GM18870 (cell line): ENCODE results near the gene TMEFF1.
"Not testable (repeated sequence)": the region's sequence is repeated elsewhere in the genome, so short reads cannot be mapped to it uniquely, and the experiment has no call there.

Experiments
- ATAC-seq: cut with Tn5 transposase; IDR thresholded peaks from one replicate; pipeline ENCODE4 v1.9.1; 2021; ENCODE audit warnings: moderate library complexity; ENCODE audit not compliant: unreplicated experiment

Gene TMEFF1

DNA sequence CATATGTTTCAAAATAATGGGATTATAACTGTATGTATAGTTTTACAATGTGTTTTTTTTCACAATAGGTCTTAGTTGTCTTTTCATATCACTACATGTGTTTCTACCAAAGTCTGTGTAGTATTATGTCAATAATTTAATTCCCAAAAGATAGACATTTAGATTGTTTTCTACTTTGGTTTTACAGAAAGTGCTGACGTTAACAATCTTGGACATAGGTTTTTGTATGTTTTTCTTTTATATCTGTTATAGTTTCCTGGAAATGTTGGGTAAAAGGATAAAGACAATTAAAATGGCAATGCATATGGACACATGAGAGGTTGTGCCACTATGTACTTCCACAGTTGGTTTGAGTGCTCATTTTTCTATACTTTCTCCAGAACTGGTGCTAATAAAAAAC is 15.2 kb downstream of the TMEFF1 start:
- no peak for ATAC-seq

DNA sequence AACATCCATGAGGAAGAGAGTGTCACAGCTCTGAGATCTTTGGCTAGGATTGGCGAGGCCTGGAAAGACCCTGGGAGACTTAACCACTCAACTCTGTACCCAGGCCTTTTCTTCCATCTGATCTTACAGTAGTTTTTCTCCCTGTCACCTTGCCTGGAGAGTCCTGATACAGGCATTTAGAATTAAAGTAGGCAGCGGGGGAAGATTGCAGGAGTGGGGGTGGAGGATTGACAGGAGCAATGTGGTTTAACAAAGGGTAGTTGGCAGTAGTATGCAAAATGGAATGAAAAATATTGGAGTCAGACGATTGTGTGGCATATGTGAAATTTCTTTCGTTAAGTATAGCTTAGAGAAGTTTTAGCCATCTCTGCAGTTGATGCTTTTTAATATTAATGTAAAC is 16.9 kb downstream of the TMEFF1 start:
- no peak for ATAC-seq

DNA sequence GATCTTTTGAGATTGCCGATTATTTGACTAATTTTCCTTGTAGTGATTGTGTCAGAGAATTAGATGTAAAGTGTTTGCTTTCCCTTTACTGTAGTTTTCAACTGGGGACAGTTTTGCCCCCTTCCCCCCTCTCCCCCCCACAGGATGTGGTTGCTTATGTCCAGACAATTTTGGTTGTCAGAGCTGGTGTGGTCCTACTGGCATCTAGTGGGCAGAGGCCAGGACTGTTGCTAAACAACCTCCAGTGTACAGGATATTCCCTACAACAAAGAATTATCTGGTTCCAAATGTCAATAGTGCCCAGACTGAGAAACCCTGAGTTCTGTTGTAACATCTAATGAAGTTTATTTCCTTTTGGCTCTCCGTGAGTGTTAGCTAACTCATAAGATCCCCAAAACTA is 20.0 kb downstream of the TMEFF1 start:
- no peak for ATAC-seq

DNA sequence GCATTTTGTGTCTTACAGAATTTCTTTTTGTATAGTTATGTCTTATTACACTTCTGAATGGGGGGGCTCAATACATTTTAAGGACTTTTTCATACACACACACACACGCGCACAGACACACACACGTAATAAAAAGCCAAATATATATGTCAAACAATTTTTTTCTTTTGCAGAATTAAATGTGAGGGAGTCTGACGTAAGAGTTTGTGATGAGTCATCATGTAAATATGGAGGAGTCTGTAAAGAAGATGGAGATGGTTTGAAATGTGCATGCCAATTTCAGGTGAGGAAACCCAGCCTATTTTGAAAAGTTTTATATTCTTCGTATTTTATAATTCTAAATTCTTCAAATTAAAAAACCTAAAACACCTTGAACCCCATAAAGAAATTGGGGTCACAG is 25.6 kb downstream of the TMEFF1 start:
- ATAC-seq: no peak

DNA sequence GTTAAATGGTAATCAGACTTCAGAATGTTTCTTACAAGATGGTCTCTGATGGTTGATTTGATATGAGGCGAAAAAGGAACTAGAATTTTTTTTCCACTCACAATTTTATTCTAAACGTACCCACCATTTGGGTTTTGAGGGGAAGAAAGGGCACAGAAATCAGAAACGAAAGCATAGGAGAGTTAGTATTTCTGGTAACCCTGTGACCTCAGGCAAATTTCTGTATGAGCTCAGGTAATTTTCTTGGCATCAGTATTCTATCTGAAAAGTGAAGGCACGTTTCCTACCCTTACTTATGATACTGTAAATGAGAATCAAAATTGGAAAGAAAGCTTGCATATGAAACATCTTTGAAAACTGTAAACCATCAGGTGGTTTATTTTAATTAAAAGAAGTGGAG is 26.5 kb downstream of the TMEFF1 start:
- no peak for ATAC-seq

DNA sequence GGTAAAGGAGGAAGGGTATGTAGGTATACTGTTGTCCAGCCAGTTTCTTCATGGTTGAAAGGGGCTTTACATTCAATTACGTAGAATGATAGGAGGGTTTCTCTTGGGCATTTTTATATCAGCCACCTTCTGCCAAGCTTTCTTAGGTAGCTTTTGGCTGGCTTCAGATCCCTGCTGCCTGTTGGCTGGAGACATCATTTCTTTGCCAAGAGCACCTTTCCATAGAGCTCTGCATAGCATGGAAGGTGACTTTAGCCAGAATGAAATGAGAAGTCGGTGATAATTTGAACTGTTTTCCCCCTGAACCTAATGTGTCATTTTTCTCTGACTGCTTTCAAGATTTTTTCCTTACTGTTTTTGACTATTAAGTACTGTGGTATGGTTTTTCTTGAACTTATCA is 26.9 kb downstream of the TMEFF1 start:
- ATAC-seq: no peak

DNA sequence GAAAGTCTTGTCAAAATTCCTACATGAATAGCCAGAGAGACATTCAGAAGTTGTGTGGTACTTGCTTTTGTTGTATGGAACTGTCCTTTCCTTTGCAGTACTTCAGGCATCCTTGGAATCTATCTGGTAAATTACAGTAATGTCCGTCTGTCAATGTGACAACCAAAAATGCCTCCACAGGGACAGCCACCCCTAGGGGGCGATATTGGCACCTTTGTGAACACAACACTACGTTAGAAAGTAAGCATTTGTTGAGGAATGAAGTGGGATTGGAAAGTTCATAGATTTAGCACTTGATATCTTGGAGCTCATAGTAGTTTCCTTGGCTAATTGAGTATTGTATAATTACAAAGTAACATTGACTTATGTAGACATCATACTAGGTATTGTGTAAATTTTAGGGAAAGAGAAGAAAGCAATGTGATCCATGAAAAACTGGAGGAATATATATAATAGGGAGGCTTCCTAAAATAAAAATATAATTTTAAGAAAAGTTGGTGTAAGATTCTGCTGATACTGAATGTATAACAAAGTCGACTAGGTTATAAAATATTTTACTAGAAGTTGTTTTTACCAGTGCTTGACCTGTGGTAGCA is 32.7 kb downstream of the TMEFF1 start:
- ATAC-seq: peak; percentile 66

DNA sequence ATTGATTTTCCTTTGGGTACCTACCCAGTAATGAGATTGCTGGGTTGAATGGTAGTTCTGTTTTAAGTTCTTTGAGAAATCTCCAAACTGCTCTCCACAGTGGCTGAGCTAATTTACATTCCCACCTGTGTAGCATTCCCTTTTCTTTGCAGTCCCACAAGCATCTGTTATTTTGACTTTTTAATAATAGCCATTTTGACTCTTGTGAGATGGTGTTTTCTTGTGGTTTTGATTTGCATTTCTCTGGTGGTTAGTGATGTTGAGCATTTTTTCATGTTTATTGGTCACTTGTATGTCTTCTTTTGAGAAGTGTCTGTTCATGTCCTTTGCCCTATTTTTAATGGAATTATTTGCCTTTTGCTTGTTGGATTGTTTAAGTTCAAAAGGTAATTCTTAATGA is 34.4 kb downstream of the TMEFF1 start:
- peak; percentile 65 for ATAC-seq

DNA sequence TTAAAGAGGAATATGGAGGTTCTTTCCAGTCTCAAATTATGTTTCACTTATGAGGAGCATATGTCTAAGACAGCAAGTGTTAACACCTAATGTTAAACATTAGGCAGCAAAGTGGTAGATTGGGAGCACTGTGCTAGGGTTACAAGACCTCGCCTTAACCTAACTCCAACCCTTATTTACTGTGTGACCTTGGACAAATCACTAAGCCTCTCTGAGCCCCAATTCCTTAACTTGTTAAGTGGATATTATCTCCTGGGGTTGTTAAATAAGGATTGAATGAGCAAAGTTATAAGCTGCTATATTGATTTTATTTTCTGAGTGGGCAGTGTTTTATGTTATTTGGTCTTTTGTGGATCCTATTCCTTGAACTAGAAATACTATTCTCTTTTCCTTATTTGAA is 38.3 kb downstream of the TMEFF1 start:
- no peak for ATAC-seq

DNA sequence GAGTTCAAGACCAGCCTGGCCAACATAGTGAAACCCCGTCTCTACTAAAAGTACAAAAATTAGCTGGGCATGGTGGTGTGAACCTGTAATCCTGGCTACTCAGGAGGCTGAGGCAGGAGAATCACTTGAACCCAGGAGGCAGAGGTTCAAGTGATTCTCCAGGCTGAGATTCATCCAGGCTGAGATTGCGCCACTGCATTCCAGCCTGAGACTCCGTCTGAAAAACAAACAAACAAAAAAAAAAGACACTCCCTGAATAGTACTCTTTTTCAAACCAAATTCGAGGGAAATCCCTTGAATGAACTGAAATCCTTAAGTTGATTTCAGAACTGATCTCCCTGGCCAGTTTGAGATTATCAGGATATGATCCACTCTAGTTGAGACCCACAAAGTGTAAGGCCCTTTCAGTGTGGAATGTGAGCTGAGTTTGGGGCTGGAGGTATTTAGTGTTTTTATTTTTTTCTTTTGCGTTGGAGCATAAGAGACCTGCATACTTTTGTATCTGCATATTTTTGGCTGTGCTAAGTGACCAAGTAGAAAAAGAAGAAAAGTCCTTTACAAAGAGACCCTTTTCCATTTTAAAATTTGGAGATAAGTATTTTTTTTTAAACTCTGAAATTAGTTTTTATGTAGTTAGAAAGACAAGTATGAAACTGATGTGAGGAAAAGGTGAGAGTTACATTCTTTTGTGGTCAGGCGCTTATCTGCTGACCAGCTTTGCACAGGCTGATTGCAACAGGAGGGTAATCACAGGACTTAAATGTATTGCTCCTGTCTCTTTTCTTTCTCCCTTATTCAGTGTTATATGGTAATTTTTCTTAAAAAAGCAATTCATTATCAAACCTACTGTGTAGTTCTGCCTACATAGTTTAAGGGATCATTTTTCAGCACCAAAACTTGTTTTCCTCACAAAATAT is 42.9 kb downstream of the TMEFF1 start:
- no peak for ATAC-seq

DNA sequence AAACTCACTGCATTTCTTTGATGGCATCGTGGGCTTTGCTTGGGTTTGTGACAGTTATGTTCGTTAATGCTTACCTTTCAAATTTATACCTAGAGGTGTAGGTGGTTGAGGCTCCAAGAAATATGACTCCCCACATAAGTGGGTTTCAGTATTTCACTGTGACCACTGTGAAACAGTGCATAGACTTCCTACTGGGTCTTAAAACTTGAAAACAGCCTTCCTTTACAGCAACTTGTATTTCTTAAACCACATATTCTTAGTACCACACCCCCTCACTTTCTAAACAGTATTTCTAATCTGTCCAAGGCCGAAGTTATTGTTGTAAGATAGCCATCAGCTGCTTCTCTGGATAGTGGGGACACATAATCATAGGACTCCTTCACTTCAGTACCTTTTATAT is 48.3 kb downstream of the TMEFF1 start:
- no peak for ATAC-seq

DNA sequence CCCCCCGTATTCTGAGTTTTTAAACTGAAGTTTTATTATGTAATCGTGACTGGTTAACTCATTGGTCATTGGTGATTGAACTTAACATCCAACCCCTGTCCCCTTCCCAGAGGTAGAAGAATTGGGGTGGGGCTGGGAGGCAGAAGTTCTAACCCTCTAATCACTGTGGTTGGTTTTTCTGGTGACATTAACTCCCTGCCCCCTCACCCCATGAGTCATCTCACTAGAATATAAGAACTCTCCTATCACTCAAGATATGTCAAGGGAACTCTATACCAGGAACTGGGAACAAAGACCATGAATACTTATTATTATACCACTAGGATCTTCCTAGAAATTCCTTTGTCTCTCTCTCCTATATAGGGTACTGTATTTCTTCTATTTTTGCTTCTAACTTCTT is 52.6 kb downstream of the TMEFF1 start:
- ATAC-seq: no peak

DNA sequence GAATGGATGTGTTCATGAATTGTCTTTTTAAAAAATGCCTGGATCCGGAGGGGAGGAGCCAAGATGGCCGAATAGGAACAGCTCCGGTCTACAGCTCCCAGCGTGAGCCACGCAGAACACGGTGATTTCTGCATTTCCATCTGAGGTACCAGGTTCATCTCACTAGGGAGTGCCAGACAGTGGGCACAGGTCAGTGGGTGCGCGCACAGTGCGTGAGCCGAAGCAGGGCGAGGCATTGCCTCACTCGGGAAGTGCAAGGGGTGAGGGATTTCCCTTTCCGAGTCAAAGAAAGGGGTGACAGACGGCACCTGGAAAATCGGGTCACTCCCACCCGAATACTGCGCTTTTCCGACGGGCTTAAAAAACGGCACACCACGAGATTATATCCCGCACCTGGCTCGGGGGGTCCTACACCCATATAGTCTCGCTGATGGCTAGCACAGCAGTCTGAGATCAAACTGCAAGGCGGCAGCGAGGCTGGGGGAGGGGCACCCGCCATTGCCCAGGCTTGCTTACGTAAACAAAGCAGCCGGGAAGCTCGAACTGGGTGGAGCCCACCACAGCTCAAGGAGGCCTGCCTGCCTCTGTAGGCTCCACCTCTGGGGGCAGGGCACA is 54.3 kb downstream of the TMEFF1 start:
- ATAC-seq: not testable (repeated sequence)

DNA sequence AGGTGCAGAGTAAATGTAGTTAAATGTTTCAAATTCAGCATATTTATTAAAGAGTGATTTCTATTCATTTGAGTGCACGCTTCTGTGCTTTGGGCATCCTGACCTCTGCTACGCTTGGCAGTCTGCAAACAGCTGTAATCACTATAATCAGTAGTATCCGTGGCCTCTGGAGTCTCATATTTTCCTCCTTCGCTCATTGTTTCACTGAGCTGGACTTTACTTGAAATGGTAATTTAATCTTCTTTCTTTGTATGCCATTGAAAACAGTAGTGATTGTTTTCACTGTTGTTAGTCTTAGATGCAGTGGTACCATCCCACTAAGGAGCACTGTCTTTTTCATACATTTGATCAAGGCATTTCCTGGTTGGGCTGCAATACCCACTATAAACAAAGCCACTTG is 61.5 kb downstream of the TMEFF1 start:
- no peak for ATAC-seq

DNA sequence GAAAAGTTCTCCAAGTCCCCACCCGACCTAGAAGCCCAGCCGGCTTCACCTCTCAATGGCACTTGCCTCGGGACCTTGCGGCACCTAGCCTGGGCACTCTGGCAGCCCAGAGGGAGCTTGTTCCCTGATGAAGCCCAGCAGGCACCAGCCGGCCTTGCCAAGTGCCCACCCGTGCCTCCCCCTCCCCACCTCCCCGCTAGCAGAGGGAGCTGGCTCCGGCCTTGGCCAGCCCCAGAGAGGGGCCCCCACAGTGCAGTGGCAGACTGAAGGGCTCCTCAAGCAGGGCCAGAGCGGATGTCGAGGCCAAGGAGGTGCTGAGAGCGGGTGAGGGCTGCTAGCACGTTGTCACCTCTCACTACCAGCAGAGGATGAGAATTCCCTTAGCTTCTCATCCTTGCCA is 67.4 kb downstream of the TMEFF1 start:
- no peak for ATAC-seq

DNA sequence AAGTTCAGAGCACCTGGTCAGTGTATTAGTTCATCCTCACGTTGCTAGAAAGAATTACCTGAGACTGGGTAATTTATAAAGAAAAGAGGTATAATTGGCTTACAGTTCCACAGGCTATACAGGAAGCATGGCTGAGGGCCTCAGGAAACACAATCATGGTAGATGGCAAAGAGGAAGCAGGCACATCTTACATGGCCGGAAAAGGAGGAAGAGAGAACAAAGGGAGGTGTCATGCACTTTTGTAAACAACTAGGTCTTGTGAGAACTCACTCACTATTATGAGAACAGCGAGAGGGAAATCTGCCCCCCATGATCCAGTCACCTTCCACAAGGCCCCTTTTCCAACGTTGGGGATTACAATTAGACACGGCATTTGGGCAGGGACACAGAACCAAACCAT is 76.1 kb downstream of the TMEFF1 start:
- ATAC-seq: no peak

DNA sequence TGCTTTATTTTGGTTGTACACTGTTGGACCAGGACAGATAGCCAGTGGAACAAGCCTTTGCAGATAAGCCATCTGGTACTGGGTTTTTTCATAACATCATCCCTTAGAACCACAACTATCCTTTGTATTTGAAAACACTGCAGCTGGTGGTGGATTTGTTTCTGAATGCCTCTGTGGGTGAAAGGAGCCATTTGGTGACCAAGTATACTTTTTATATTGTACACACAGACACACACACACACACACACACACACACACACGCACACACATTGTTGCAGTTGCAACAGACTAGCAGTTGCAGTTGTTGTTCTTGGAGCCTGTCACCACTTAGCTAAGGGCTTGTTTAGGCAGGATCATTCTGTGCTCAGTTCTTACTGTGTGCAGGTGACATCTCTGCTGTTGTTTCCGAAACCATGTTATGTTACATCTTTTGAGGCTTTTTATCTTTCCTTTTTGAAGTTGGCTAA is 82.0 kb downstream of the TMEFF1 start:
- peak; percentile 7 for ATAC-seq

DNA sequence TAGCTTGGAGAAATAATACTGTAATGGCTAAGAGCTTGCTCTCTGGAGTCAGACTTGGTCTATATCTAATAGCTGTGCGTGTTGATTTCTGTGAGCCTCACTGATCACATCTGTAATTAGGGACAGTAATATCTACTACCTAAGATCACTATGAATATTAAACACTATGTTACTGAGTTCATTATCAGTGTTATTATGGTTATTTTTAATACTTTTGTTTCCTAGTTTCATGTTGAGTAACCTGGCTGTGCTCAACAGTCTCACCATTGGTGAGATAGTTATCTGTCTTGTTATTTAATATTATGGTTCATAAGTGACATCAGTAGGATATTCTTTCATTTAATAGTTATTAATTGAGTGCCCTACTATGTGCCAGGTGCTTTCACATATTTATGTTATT is 82.5 kb downstream of the TMEFF1 start:
- ATAC-seq: peak; percentile 86

DNA sequence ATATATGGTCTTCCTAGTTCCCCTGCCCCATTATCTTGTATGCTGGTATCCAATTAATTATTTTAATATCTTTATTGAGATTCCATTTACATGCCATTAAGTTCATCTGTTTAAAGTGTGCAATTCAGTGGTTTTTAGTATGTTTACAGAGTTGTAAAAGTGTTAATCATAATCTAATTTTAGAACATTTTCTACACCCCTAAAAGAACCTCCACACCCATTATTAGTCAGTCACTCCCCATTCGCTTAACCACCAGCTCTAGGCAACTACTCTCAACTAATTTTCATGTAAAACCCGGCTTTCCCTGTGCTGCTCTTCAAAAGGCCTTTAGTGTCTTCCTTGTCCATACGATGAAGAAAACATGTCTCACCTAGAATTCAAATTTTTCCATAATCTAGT is 84.1 kb downstream of the TMEFF1 start:
- ATAC-seq: no peak

DNA sequence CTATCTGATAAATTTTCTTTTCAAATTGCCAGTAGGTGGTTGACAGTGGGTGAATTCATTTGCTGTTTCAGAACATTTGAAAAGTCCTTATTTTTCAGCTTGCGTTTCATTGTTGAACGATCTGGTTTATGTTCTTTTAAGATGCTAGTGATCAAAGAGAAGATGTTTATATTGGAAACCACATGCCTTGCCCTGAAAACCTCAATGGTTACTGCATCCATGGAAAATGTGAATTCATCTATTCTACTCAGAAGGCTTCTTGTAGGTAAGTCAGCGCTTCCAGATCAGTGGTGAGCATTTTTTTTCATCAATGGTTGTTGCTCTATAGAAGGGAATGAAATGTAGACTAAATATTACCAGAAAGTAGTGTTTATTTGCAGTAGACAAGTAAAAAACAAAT is 88.3 kb downstream of the TMEFF1 start:
- no peak for ATAC-seq

DNA sequence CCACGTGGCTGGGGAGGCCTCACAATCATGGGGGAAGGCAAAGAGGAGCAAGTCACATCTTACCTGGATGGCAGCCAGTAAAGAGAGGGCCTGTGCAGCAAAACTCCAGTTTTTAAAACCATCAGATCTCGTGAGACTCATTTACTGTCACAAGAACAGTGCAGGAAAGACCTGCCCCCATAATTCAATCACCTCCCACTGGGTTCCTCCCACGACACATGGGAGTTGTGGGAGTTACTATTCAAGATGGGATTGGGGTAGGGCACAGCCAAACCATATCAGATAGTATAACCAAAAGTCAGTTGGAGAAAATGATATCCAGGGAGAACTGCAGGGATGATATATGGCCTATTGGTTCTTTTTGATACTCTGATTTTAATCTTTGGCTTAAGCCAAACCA is 94.9 kb downstream of the TMEFF1 start:
- ATAC-seq: no peak

DNA sequence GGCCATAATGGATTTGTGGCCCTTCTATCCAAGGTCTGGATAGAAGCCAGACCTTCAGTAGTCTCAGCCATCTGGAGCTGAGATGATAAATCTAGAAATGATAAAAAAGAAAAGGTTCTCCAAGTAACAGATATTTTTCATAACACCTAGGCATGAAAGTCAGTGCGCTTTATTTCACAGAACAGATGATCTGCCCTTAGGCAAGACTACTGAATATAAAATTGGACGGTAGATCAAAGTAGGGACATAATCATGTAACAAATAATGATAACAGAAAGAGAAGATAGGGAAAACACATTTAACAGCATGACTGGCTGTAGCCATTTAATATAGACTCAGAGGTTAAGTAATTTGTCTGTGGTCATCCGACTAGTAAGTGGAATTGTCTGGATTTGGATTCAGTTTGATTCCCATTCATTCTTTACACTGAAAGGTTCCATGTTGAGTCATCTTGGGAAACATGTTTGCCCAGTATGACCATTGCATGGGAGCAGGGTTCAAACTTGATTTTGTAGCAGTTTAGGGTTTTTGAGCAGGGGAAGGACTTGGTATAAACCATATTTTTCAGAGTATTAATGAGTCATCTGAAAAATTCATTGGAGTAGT is 100.8 kb downstream of the TMEFF1 start:
- ATAC-seq: no peak
